Mammary epithelial cell (primary cell): ENCODE results near the gene PPAN.

Experiments
- EZH2 ChIP-seq: IDR thresholded peaks from 2 replicates; pipeline ENCODE4 v1.6.1; 2012; ENCODE audit warnings: low read length, inconsistent platforms, borderline replicate concordance
- TF ChIP-seq, protein P1 (sequence below), 2 donors: IDR thresholded peaks in 1 of 2; conservative IDR thresholded peaks in 1 of 2; 2 replicates each; pipeline ENCODE4 v1.5.1; 2011 to 2012; ENCODE audit warnings: inconsistent platforms in 2 of 2, low read length in 2 of 2, mild to moderate bottlenecking in 2 of 2, control low read depth in 1 of 2, low read depth in 1 of 2; ENCODE audit not compliant: insufficient read depth in 1 of 2; ENCODE audit errors: extremely low read depth in 1 of 2

DNA sequence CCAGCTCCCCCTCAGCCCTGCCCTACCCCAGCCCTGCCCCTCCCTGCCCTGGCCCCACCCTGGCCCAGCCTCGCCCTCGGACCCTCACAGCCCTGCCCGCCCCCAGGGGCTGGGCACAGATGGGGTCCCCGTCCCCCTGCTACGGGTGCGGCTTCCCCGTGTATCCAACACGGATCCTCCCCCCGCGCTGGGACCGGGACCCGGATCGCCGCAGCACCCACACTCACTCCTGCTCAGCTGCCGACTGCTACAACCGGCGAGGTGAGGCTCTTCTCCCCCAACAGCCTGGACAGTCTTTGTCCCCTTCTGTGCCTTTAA lies 14.8 kb upstream of the PPAN start:
- TF ChIP-seq, protein P1, sequence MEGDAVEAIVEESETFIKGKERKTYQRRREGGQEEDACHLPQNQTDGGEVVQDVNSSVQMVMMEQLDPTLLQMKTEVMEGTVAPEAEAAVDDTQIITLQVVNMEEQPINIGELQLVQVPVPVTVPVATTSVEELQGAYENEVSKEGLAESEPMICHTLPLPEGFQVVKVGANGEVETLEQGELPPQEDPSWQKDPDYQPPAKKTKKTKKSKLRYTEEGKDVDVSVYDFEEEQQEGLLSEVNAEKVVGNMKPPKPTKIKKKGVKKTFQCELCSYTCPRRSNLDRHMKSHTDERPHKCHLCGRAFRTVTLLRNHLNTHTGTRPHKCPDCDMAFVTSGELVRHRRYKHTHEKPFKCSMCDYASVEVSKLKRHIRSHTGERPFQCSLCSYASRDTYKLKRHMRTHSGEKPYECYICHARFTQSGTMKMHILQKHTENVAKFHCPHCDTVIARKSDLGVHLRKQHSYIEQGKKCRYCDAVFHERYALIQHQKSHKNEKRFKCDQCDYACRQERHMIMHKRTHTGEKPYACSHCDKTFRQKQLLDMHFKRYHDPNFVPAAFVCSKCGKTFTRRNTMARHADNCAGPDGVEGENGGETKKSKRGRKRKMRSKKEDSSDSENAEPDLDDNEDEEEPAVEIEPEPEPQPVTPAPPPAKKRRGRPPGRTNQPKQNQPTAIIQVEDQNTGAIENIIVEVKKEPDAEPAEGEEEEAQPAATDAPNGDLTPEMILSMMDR (conservative IDR thresholded peaks at IDR 0.05 in 1 of 2, IDR thresholded peaks at IDR 0.05 in 1 of 2; ENCODE audit: extremely low read depth in 1 of 2, insufficient read depth in 1 of 2, low read depth in 1 of 2, low read length in 2 of 2) = no peak
- TF ChIP-seq EZH2 = no peak
